Measurements from ENCODE around the gene FBXL19.

The FBXL19 gene

DNA sequence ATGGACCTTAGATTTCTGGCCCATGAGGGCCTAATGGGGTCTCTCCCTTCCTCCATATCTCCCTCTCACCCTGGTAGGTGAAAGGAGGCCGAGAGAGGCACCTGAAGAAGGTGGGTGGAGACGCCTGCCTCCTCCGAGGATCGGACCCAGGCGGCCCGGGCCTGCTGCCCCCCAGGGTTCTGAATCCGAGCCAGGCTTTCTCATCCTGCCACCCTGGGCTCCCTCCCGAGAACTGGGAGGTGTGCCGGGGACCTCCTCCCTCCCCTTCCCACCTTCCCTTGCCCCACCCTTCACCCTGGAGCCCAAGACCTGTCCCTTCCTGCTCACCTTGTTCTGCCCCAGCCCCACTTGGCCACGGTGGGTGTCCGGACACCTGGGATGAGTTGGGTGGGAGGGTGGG, 5.0 kb downstream of the FBXL19 start:
- intact Hi-C loops (cut with DNase I; ENCODE audit: low total_unique reads) = no loop called here
- H3K36me3 ChIP-seq = peaks cover 7 to 74% (median 38%) of the 10 kb centered on the region in 3 donors
- DNase-seq = no peak
- H3K27me3 ChIP-seq = no peaks in the 10 kb centered on the region
- H3K4me1 ChIP-seq = peaks cover 0 to 33% (median 16%) of the 10 kb centered on the region in 4 donors
- H3K4me3 ChIP-seq = no peak overlapping the region
- H3K9me3 ChIP-seq = no peaks in the 10 kb centered on the region
- TF ChIP-seq, protein P1, sequence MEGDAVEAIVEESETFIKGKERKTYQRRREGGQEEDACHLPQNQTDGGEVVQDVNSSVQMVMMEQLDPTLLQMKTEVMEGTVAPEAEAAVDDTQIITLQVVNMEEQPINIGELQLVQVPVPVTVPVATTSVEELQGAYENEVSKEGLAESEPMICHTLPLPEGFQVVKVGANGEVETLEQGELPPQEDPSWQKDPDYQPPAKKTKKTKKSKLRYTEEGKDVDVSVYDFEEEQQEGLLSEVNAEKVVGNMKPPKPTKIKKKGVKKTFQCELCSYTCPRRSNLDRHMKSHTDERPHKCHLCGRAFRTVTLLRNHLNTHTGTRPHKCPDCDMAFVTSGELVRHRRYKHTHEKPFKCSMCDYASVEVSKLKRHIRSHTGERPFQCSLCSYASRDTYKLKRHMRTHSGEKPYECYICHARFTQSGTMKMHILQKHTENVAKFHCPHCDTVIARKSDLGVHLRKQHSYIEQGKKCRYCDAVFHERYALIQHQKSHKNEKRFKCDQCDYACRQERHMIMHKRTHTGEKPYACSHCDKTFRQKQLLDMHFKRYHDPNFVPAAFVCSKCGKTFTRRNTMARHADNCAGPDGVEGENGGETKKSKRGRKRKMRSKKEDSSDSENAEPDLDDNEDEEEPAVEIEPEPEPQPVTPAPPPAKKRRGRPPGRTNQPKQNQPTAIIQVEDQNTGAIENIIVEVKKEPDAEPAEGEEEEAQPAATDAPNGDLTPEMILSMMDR (IDR thresholded peaks at IDR 0.05) = no peak
- H3K27ac ChIP-seq = no peak overlapping the region

DNA sequence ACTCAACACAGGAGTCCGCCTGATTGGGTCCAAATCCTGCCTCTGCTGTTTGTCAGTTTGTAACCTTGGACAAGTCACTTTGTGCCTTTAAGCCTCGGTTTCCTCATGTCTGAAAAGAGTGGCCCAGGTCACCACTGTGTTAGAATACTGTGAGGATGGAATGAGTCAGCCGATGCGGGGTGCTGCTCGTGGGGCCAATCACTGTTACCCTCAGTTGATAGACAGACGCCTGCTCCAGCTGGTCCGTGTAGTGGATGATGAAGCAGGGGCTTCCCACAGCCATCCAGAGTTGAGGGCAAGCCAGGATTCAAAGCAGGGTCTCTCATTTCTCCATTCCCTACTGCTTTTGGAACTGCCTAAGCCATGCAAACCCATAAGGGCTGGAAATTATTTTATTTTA, 5.8 kb downstream of the FBXL19 start:
- Histone ChIP-seq H3K36me3 (peaks cover 7 to 82% (median 38%) of the 10 kb centered on the region in 3 donors), H3K27ac (no peak overlapping the region), H3K4me3 (no peak overlapping the region), H3K27me3 (no peaks in the 10 kb centered on the region), H3K4me1 (peaks cover 0 to 27% (median 12%) of the 10 kb centered on the region in 4 donors), H3K9me3 (no peaks in the 10 kb centered on the region)
- no peak for DNase-seq
- TF ChIP-seq, protein P1 (IDR thresholded peaks at IDR 0.05) = no peak
- intact Hi-C loops (cut with DNase I; ENCODE audit: low total_unique reads) = no loop called here

DNA sequence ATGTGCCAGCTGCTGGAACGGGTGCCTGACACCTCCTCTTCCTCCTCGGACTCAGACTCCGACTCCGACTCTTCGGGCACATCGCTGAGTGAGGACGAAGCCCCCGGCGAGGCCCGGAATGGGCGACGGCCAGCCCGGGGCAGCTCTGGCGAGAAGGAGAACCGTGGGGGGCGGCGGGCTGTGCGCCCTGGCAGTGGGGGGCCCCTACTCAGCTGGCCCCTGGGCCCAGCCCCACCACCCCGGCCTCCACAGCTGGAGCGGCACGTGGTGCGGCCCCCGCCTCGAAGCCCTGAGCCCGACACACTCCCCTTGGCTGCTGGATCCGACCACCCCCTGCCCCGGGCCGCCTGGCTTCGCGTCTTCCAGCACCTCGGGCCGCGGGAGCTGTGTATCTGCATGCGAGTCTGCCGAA, 6.8 kb downstream of the FBXL19 start:
- H3K4me1 ChIP-seq = peaks cover 0 to 17% (median 3%) of the 10 kb centered on the region in 4 donors
- peaks cover 7 to 91% (median 38%) of the 10 kb centered on the region in 3 donors for H3K36me3 ChIP-seq
- TF ChIP-seq, protein P1 (IDR thresholded peaks at IDR 0.05) = no peak
- no peak overlapping the region for H3K27ac ChIP-seq
- H3K4me3 ChIP-seq = no peak overlapping the region
- H3K9me3 ChIP-seq = no peaks in the 10 kb centered on the region
- H3K27me3 ChIP-seq = no peaks in the 10 kb centered on the region
- intact Hi-C loops (cut with DNase I; ENCODE audit: low total_unique reads) = no loop called here
- no peak for DNase-seq

DNA sequence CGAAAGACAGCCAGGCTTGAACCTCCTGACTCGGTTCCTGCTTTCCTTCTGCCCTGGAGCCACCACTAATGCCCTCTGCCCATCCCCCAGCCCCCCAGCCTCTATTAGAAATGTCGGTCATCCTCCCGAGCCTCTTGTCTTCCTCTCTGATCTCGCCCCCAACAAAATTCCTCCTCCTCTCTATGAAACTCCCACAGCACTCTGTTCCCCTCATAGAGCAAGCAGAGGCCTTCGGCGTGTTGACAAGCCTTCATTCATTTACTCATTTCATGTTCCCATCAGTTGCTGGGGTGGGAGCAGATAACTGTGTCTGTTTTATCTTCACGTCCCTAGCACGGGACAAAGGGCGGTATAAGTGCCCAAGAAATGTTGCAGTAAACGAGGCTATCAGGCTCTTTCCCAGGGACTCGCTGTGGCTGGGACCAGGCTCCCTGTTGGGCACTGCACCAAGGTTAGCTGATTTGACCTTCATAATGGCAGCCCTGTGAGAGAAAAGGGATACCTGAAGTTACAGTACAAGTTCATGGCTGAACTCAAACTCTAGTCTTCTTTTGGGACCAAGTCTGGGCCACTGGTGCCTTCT, 7.8 kb downstream of the FBXL19 start:
- Histone ChIP-seq H3K36me3 (peaks cover 7 to 94% (median 38%) of the 10 kb centered on the region in 3 donors), H3K9me3 (no peaks in the 10 kb centered on the region), H3K27ac (no peak overlapping the region), H3K27me3 (no peaks in the 10 kb centered on the region), H3K4me3 (no peak overlapping the region), H3K4me1 (peaks cover 0 to 12% (median 3%) of the 10 kb centered on the region in 4 donors)
- intact Hi-C loops (cut with DNase I; ENCODE audit: low total_unique reads) = no loop called here
- no peak for DNase-seq
- TF ChIP-seq, protein P1 (IDR thresholded peaks at IDR 0.05) = no peak

DNA sequence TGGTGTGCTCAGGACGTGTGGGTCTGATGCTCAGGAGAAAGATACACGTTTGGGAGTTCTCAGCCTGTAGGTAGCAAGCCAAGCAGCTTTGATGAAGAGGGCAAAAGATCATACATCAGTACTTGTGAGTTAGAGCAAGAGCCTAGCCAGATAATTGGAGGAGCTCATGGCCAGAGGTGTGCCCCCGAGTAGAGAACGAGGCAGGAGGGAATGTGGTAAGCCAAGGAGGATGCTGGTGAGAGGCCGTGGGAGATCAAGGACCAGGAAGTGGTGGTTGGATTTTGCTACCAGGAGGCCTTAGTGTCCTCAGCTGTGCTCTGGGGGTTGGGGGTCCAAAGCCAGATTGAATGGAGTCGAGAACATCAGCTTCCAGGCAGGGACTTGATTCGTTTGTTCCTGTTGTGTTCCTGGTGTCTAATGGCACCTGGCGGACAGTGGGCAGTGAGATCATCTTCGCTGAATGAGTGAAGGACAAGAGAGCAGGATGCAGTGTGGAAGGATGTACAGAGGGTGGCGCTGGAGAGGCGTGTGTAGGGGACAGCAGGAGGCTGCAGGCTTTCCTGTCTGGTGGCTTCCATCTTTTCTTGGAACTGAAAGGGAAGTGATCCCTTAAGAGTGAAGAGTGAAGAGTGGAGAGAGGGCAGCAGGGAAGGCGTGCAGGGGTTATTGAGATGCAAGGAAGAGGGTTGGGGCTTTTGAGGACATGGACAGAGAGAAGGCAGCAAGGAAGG, 11.6 kb downstream of the FBXL19 start:
- intact Hi-C loops (cut with DNase I; ENCODE audit: low total_unique reads) = no loop called here
- H3K9me3 ChIP-seq = no peaks in the 10 kb centered on the region
- H3K27ac ChIP-seq = no peak overlapping the region
- peaks cover 7 to 77% (median 33%) of the 10 kb centered on the region in 3 donors for H3K36me3 ChIP-seq
- no peaks in the 10 kb centered on the region for H3K27me3 ChIP-seq
- TF ChIP-seq, protein P1 (IDR thresholded peaks at IDR 0.05) = peak; percentile 47 to 49
- peak in 1 of 2 donors; percentile 55 for DNase-seq
- H3K4me3 ChIP-seq = no peak overlapping the region
- peaks cover 0 to 15% (median 5%) of the 10 kb centered on the region in 4 donors for H3K4me1 ChIP-seq
